Lung (tissue), 12 donors: ENCODE results near the gene HCST. TPM values are rescaled to one million over a fixed set of nuclear protein-coding genes. Genes with fewer than 3 reads are reported as not detected.
A peak's percentile ranks its signal among the peaks of the same experiment; 100 is the strongest.

Experiments used
- ATAC-seq: fragments of 200-7000 bp; cut with Tn5 transposase; one replicate; pipeline ENCODE4 v1.9.1; 2020; ENCODE audit warnings: moderate number of reproducible peaks; ENCODE audit not compliant: insufficient read depth, low FRiP score
- DNase-seq, 3 donors: peaks; one replicate each; pipeline ENCODE4 v3.0.0-alpha.2; 2013 to 2017
- H3K27ac ChIP-seq, 2 donors: one replicate each; pipeline ENCODE4 v1.5.1; 2013; ENCODE audit warnings: mild to moderate bottlenecking in 2 of 2, moderate library complexity in 2 of 2, control low read depth in 1 of 2, inconsistent platforms in 1 of 2, low read depth in 1 of 2, low read length in 1 of 2
- H3K27me3 ChIP-seq, 3 donors: one replicate each; pipeline ENCODE4 v1.5.1; 2013; ENCODE audit warnings: low read length in 2 of 3; ENCODE audit not compliant: control insufficient read depth in 3 of 3, insufficient read depth in 3 of 3
- H3K36me3 ChIP-seq, 4 donors: one replicate each; pipeline ENCODE4 v1.5.1; 2013; ENCODE audit warnings: low read length in 4 of 4, mild to moderate bottlenecking in 1 of 4, moderate library complexity in 1 of 4; ENCODE audit not compliant: control insufficient read depth in 4 of 4, insufficient read depth in 4 of 4
- H3K4me1 ChIP-seq, 5 donors: one replicate each; pipeline ENCODE4 v1.5.1; 2013; ENCODE audit warnings: low read length in 5 of 5, mild to moderate bottlenecking in 2 of 5, moderate library complexity in 1 of 5; ENCODE audit not compliant: control insufficient read depth in 5 of 5, insufficient read depth in 5 of 5
- H3K4me3 ChIP-seq: one replicate; pipeline ENCODE4 v1.5.1; 2013; ENCODE audit warnings: mild to moderate bottlenecking, control low read depth, moderate library complexity
- H3K9ac ChIP-seq, 2 donors: one replicate each; pipeline ENCODE4 v1.5.1; 2013; ENCODE audit warnings: low read length in 2 of 2, control low read depth in 1 of 2; ENCODE audit not compliant: insufficient read depth in 1 of 2
- H3K9me3 ChIP-seq, 4 donors: one replicate each; pipeline ENCODE4 v1.5.1; 2013; ENCODE audit warnings: low read length in 3 of 4, mild to moderate bottlenecking in 1 of 4, moderate library complexity in 1 of 4; ENCODE audit not compliant: control insufficient read depth in 4 of 4, insufficient read depth in 3 of 4
- CTCF ChIP-seq: IDR thresholded peaks from 2 replicates; pipeline ENCODE4 v1.5.1; 2012; ENCODE audit warnings: mild to moderate bottlenecking; ENCODE audit errors: control extremely low read depth, extremely low read depth
- WGBS, 2 donors: extraction: QIAGEN DNeasy Blood & Tissue Kit; methylation state at CpG; one replicate each; pipeline ENCODE4 v1.1.7; 2013; 5-methylcytosine and 5-hydroxymethylcytosine counted together
- polyA plus RNA-seq, 2 donors: library from polyadenylated mRNA; stranded (reverse); fragments of 200-250 nt; gene quantifications; one replicate each; pipeline ENCODE4 v1.2.1, GENCODE V29; 2013
- total RNA-seq, 2 donors: library from RNA; depleted of rRNA in 1 of 2; stranded (reverse); fragments of >200 nt in 1 of 2; gene quantifications; one replicate each; pipeline ENCODE4 v1.2.1, GENCODE V29; 2014 to 2021
- donor health status: control.
- donor health status: control.
- donor health status: Bipolar disorder and iron deficiency.
- donor health status: healthy.
- donor health status: DM: yes; HTN: yes; CAD: no.

The HCST gene
- total and polyA plus RNA-seq, 4 donors, result 5.4 to 118 (median 61.2) TPM

GRCh38 chr19:35905178-35905727 lies 2.9 kb downstream of the HCST start:
- Histone ChIP-seq H3K27ac (peak overlapping the region in 1 of 2 donors; percentile 32), H3K27me3 (no peaks in the 10 kb centered on the region), H3K36me3 (no peaks in the 10 kb centered on the region), H3K9me3 (no peaks in the 10 kb centered on the region), H3K4me3 (no peak overlapping the region), H3K9ac (no peak overlapping the region), H3K4me1 (peaks cover 0 to 17% (median 0%) of the 10 kb centered on the region in 5 donors)
- 74 to 75% methylated on average over 6 of the region's 6 CpGs for WGBS, 2 donors
- DNase-seq (no peak), ATAC-seq (no peak)
- TF ChIP-seq CTCF, result no peak

GRCh38 chr19:35907377-35907745 lies 5.0 kb downstream of the HCST start:
- WGBS, 2 donors, result 52 to 60% methylated on average over 12 of the region's 12 CpGs
- Histone ChIP-seq H3K9me3 (no peaks in the 10 kb centered on the region), H3K36me3 (no peaks in the 10 kb centered on the region), H3K4me1 (peaks cover 0 to 17% (median 0%) of the 10 kb centered on the region in 5 donors), H3K9ac (no peak overlapping the region), H3K4me3 (peak overlapping the region; percentile 1), H3K27ac (peak overlapping the region in 1 of 2 donors; percentile 77), H3K27me3 (no peaks in the 10 kb centered on the region)
- ATAC-seq, result no peak
- DNase-seq, result no peak
- TF ChIP-seq CTCF, result no peak

- Histone ChIP-seq H3K4me3 (peak within 1 kb of the TSS; percentile 1), H3K9ac (peak within 1 kb of the TSS; percentile 23 to 37), H3K9me3 (no peaks in the 10 kb centered on the region), H3K36me3 (no peaks in the 10 kb centered on the region), H3K4me1 (peaks cover 0 to 17% (median 0%) of the 10 kb centered on the region in 5 donors), H3K27ac (peak within 1 kb of the TSS in 1 of 2 donors; percentile 77), H3K27me3 (no peaks in the 10 kb centered on the region)
- DNase-seq (no peak), ATAC-seq (no peak)
- TF ChIP-seq CTCF, result no peak
- WGBS, 2 donors, result 15 to 48% methylated on average over 9 of the region's 9 CpGs
Observed at GRCh38 chr19:35908010-35908441, 5.7 kb downstream of the HCST start, which contains the start of gene TYROBP. Gene TYROBP (minus strand): TSS chr19:35908295. CDS start chr19:35908228, 67 bp downstream.
